NK-92 treated with Interleukin-12 subunit alpha and Interleukin-12 subunit beta, amount 100 ng/mL, for 24 hours (cell line): Measurements from ENCODE around the gene CDC37.

Experiments used
- DNase-seq: peaks from one replicate; lab custom pipeline; 2025; lab: John Stamatoyannopoulos, UW

The CDC37 gene

GRCh38 chr19:10403137-10404021 is at the start of gene CDC37:
CDC37 (minus strand) TSS chr19:10403542; CDS start chr19:10403479, 63 bp downstream.
- DNase-seq = peak; percentile 95

DNA sequence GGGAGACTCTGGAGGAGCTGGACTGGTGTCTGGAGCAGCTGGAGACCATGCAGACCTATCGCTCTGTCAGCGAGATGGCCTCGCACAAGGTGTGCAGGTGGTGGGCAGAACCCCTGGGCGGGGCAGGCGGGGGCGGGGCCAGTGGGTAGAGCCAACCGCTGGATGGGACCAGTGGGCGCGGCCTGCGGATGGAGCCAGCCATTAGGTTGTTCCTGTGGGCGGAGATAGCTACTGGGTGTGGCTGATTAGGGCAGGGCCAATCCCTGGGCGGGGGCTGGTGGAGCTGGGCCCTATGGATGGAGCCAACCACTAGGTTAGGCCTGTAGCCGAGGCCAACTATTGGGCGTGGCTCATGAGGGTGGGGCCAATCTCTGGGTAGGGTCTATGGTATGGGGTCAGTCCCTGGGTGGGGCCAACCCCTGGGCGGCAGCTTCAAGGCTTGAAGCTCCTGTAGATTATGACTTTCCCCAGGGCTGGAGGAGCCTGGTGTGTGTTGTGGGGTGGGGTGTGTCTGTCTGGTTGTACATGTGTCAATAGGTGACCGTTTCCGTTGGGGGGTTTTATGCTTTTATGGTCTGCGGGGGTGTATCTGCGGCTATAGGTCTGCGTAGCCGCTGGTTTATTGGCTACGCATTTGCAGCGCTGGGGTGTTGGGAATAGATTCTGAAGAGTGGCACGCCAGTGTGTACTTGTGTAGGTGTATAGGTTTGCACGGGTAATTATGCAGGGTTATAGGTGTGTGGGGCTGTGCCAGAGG is 47.7 kb upstream of the CDC37 start:
- no peak for DNase-seq

DNA sequence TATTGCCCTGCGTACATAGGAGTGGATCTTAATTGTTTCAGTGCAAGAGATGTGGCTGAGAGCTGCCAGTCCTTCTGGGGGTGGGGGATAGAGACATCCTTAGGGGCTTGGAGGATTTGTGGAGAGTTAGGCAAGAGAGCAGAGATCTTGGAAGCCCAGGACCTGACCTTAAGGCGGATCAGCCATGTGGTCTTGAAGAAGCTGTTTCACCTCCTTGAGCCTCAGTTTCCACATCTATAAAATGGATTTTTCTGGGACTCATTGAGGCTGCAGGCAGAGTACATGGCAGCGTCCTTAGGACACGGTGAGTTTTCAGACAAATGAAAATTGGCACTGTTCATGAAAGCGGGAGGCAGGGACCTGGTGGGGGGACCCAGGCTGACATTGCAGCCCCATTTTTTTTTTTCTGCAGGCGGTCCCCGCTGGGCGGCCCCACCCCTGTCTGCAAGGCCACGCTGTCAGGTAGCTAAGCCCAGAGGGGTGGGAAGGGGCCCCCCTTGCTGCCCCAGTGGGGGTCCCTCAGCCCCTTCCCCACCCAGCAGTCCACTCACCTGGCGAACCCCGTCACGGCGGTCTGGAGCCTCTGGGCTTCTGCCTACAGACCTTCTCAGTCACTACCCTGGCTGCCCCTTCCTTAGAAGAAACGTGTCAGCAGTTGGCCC is 47.0 kb upstream of the CDC37 start:
- no peak for DNase-seq

GRCh38 chr19:10449037-10449436 is 45.7 kb upstream of the CDC37 start:
- DNase-seq = no peak

GRCh38 chr19:10442698-10443097 is 39.4 kb upstream of the CDC37 start:
- no peak for DNase-seq

DNA sequence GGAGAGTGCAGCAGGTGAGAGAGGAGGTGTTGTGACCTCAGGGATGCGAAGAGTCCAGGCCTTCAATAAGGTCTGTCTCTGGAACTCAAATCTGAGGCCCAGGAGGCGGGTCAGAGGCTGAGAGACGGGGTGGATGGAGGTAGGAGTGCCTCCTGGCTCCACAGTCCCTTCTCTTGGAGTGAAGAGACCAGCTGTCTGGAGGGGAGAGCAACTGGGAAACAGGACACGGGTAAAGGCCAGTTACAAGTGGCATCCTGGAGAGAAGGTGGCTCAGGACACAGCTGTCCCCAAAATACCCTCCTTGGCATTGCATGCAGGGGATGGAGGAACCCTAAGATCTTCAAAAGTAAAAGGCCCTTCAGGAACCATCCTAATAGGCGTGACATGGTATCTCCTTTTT is 36.2 kb upstream of the CDC37 start:
- no peak for DNase-seq

DNA sequence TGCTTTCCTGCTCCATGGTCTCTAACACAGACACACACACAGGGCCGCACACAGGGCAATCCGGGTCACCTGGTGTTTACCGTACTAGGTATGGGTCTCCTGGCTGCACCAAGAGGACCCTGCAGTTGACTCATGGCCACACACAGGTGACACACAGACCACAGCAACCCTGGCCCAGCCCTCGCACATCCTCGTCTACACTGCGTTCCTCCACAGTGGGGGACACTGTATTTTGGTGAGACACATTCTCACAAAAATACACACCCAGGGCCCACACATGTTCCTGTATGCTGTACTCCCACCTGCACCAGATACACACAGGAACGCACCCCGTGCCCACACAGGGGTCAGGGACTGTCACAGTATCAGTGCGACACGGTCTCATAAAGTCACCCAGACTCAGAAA is 29.8 kb upstream of the CDC37 start:
- no peak for DNase-seq

GRCh38 chr19:10432736-10433130 is 29.4 kb upstream of the CDC37 start:
- DNase-seq = no peak

- no peak for DNase-seq
Measured at GRCh38 chr19:10431943-10432735, 28.8 kb upstream of the CDC37 start.

- peak; percentile 29 for DNase-seq
Measured at GRCh38 chr19:10431254-10431942, 28.1 kb upstream of the CDC37 start.

- DNase-seq = no peak
Measured at GRCh38 chr19:10430505-10431253, 27.3 kb upstream of the CDC37 start.

GRCh38 chr19:10428996-10429381 is 25.6 kb upstream of the CDC37 start:
- no peak for DNase-seq

DNA sequence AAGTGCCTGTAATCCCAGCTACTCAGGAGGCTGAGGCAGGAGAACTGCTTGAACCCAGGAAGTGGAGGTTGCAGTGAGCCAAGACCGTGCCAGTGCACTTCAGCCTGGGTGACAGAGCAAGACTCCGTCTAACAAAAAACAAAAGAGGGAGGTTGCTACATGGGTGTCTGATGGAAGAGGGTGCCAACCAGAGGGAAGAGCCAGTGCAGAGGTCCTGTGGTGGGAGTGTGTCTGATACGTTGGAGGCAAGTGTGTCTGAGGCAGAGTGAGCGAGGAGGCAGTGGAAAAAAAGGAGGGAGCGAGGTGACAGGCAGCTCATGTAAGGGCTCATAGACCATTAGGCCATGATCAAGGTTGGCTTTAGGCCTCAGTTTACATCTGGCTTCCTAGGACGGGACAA is 23.8 kb upstream of the CDC37 start:
- DNase-seq = no peak

- no peak for DNase-seq
Measured at GRCh38 chr19:10424011-10424637, 20.8 kb upstream of the CDC37 start.

- no peak for DNase-seq
Measured at GRCh38 chr19:10422846-10423245, 19.5 kb upstream of the CDC37 start.

- DNase-seq = no peak
Measured at GRCh38 chr19:10422046-10422461, 18.7 kb upstream of the CDC37 start.

- DNase-seq = peak; percentile 71
Measured at GRCh38 chr19:10421240-10422045, 18.1 kb upstream of the CDC37 start.

- DNase-seq = no peak
Measured at GRCh38 chr19:10420444-10421239, 17.3 kb upstream of the CDC37 start, which contains the start of gene PDE4A. PDE4A (plus strand) TSS chr19:10420538; CDS start chr19:10420765, 227 bp downstream.
